COLO829 (cell line): ENCODE measurements around the gene HYOU1.
"Not testable (repeated sequence)": the region's sequence is repeated elsewhere in the genome, so short reads cannot be mapped to it uniquely, and the experiment has no call there.

Experiments
- DNase-seq: peaks from one replicate; pipeline ENCODE4 v3.0.0; 2012; ENCODE audit warnings: low spot score

Gene HYOU1

GRCh38 chr11:119044708-119045107, 12.3 kb downstream of the HYOU1 start:
- no peak for DNase-seq

- no peak for DNase-seq
These were observed 14.1 kb downstream of the HYOU1 start for GRCh38 chr11:119042927-119043326.

- no peak for DNase-seq
These were observed 15.0 kb downstream of the HYOU1 start for GRCh38 chr11:119041821-119042514.

GRCh38 chr11:119039471-119039870, 17.5 kb downstream of the HYOU1 start:
- not testable (repeated sequence) for DNase-seq

GRCh38 chr11:119038884-119039283, 18.1 kb downstream of the HYOU1 start:
- no peak for DNase-seq

GRCh38 chr11:119034813-119035212, 22.2 kb downstream of the HYOU1 start:
- no peak for DNase-seq

GRCh38 chr11:119033421-119033820, 23.6 kb downstream of the HYOU1 start:
- DNase-seq = not testable (repeated sequence)

- DNase-seq = no peak
These were observed 25.1 kb downstream of the HYOU1 start for GRCh38 chr11:119031912-119032280.

GRCh38 chr11:119030329-119031047, 26.5 kb downstream of the HYOU1 start, which contains the start of gene SLC37A4:
Gene SLC37A4, minus strand, starts transcription at chr11:119030877.
- DNase-seq = peak; percentile 97

GRCh38 chr11:119030029-119030328, 27.0 kb downstream of the HYOU1 start:
- no peak for DNase-seq

GRCh38 chr11:119029340-119030028, 27.5 kb downstream of the HYOU1 start:
- no peak for DNase-seq

- DNase-seq = no peak
These were observed 28.0 kb downstream of the HYOU1 start for GRCh38 chr11:119029069-119029339.

- no peak for DNase-seq
These were observed 28.5 kb downstream of the HYOU1 start for GRCh38 chr11:119028346-119029068.

GRCh38 chr11:119027561-119028345, 29.3 kb downstream of the HYOU1 start:
- no peak for DNase-seq

GRCh38 chr11:119026970-119027369, 30.0 kb downstream of the HYOU1 start:
- DNase-seq = no peak

- no peak for DNase-seq
These were observed 30.8 kb downstream of the HYOU1 start for GRCh38 chr11:119025978-119026766.

GRCh38 chr11:119025541-119025940, 31.5 kb downstream of the HYOU1 start:
- no peak for DNase-seq

- no peak for DNase-seq
These were observed 31.9 kb downstream of the HYOU1 start for GRCh38 chr11:119025099-119025473.

- DNase-seq = no peak
These were observed 32.4 kb downstream of the HYOU1 start for GRCh38 chr11:119024430-119025098.

- no peak for DNase-seq
These were observed 33.3 kb downstream of the HYOU1 start for GRCh38 chr11:119023741-119024140.

- no peak for DNase-seq
These were observed 35.4 kb downstream of the HYOU1 start for GRCh38 chr11:119021631-119022030.
